Liver (tissue), 9 donors: ENCODE data around the gene SPAG8. TPM values are rescaled to one million over a fixed set of nuclear protein-coding genes. Genes with fewer than 3 reads are reported as not detected.

Experiments
- DNase-seq: peaks from one replicate; pipeline ENCODE4 v3.0.0-alpha.2; 2017; ENCODE audit warnings: low spot score
- H3K27ac ChIP-seq, 2 donors: one replicate each; pipeline ENCODE4 v1.7.0; 2013; ENCODE audit warnings: inconsistent platforms in 2 of 2, low read length in 2 of 2, control low read depth in 1 of 2, low read depth in 1 of 2, mild to moderate bottlenecking in 1 of 2
- H3K27me3 ChIP-seq, 4 donors: one replicate each; pipeline versions ENCODE4 v1.6.1 to v1.7.0; 2013; ENCODE audit warnings: low read length in 3 of 4, inconsistent platforms in 1 of 4, mild to moderate bottlenecking in 1 of 4, moderate library complexity in 1 of 4; ENCODE audit not compliant: control insufficient read depth in 4 of 4, insufficient read depth in 4 of 4
- H3K36me3 ChIP-seq, 4 donors: one replicate each; pipeline versions ENCODE4 v1.6.1 to v1.7.0; 2013; ENCODE audit warnings: low read length in 3 of 4, mild to moderate bottlenecking in 3 of 4, low read depth in 1 of 4, moderate library complexity in 1 of 4; ENCODE audit not compliant: control insufficient read depth in 4 of 4, insufficient read depth in 3 of 4
- H3K4me1 ChIP-seq, 4 donors: one replicate each; pipeline versions ENCODE4 v1.6.1 to v1.7.0; 2013; ENCODE audit warnings: low read length in 3 of 4, mild to moderate bottlenecking in 3 of 4, moderate library complexity in 1 of 4; ENCODE audit not compliant: control insufficient read depth in 4 of 4, insufficient read depth in 4 of 4
- H3K4me3 ChIP-seq, 3 donors: one replicate each; pipeline versions ENCODE4 v1.6.1 to v1.7.0; 2013; ENCODE audit warnings: low read length in 3 of 3, control low read depth in 1 of 3, low read depth in 1 of 3, mild to moderate bottlenecking in 1 of 3
- H3K9ac ChIP-seq, 2 donors: one replicate each; pipeline ENCODE4 v1.7.0; 2013; ENCODE audit warnings: low read length in 2 of 2, mild to moderate bottlenecking in 2 of 2, moderate library complexity in 2 of 2, control low read depth in 1 of 2, low read depth in 1 of 2
- H3K9me3 ChIP-seq, 4 donors: one replicate each; pipeline versions ENCODE4 v1.6.1 to v1.7.0; 2013; ENCODE audit warnings: low read length in 3 of 4; ENCODE audit not compliant: control insufficient read depth in 4 of 4
- ATF3 ChIP-seq: IDR thresholded peaks from 2 replicates; pipeline ENCODE4 v1.6.1; 2016; ENCODE audit warnings: antibody characterized with exemption
- CTCF ChIP-seq: fragments of 150-350 bp; IDR thresholded peaks from 2 replicates; pipeline ENCODE4 v1.5.1; 2017; ENCODE audit warnings: improper control_type of control experiment, low read depth, low read length; ENCODE audit not compliant: missing input control
- EGR1 ChIP-seq, 2 donors: IDR thresholded peaks; 2 replicates each; pipeline ENCODE4 v1.6.1; 2016 to 2018; ENCODE audit warnings: antibody characterized with exemption in 2 of 2, low read depth in 2 of 2
- FOXA1 ChIP-seq: IDR thresholded peaks from 2 replicates; pipeline ENCODE4 v1.6.1; 2016; ENCODE audit warnings: antibody characterized with exemption
- FOXA2 ChIP-seq: IDR thresholded peaks from 2 replicates; pipeline ENCODE4 v1.6.1; 2016; ENCODE audit warnings: antibody characterized with exemption
- GABPA ChIP-seq, 2 donors: IDR thresholded peaks in 1 of 2; conservative IDR thresholded peaks in 1 of 2; 2 replicates each; pipeline ENCODE4 v1.6.1; 2016; ENCODE audit warnings: antibody characterized with exemption in 2 of 2, mild to moderate bottlenecking in 1 of 2, moderate library complexity in 1 of 2
- HNF4G ChIP-seq: IDR thresholded peaks from 2 replicates; pipeline ENCODE4 v1.6.1; 2016; ENCODE audit warnings: antibody characterized with exemption
- JUND ChIP-seq, 2 donors: IDR thresholded peaks; 2 replicates each; pipeline ENCODE4 v1.6.1; 2016; ENCODE audit warnings: antibody characterized with exemption in 2 of 2
- MAX ChIP-seq: IDR thresholded peaks from 2 replicates; pipeline ENCODE4 v1.6.1; 2016; ENCODE audit warnings: antibody characterized with exemption
- NR2F2 ChIP-seq: IDR thresholded peaks from 2 replicates; pipeline ENCODE4 v1.6.1; 2016; ENCODE audit warnings: antibody characterized with exemption
- RAD21 ChIP-seq, 2 donors: IDR thresholded peaks; 2 replicates each; pipeline ENCODE4 v1.6.1; 2016; ENCODE audit warnings: antibody characterized with exemption in 2 of 2, mild to moderate bottlenecking in 2 of 2
- REST ChIP-seq: IDR thresholded peaks from 2 replicates; pipeline ENCODE4 v1.6.1; 2016; ENCODE audit warnings: antibody characterized with exemption, mild to moderate bottlenecking
- RXRA ChIP-seq, 2 donors: IDR thresholded peaks; 2 replicates each; pipeline ENCODE4 v1.6.1; 2017 to 2018; ENCODE audit warnings: antibody characterized with exemption in 2 of 2, mild to moderate bottlenecking in 1 of 2
- SP1 ChIP-seq: IDR thresholded peaks from 2 replicates; pipeline ENCODE4 v1.6.1; 2018; ENCODE audit warnings: antibody characterized with exemption, mild to moderate bottlenecking
- TAF1 ChIP-seq: conservative IDR thresholded peaks from 2 replicates; pipeline ENCODE4 v1.6.1; 2016; ENCODE audit warnings: antibody characterized with exemption, mild to moderate bottlenecking
- YY1 ChIP-seq: IDR thresholded peaks from 2 replicates; pipeline ENCODE4 v1.6.1; 2016; ENCODE audit warnings: antibody characterized with exemption, mild to moderate bottlenecking
- ZBTB33 ChIP-seq: IDR thresholded peaks from 2 replicates; pipeline ENCODE4 v1.6.1; 2016; ENCODE audit warnings: antibody characterized with exemption
- WGBS: extraction: QIAGEN DNeasy Blood & Tissue Kit; methylation state at CpG from one replicate; pipeline ENCODE4 v1.1.7; 2013; 5-methylcytosine and 5-hydroxymethylcytosine counted together
- polyA plus RNA-seq, 2 donors: library from polyadenylated mRNA; stranded (reverse) in 1 of 2; unstranded in 1 of 2; fragments of 200-250 nt in 1 of 2; fragments of >200 nt in 1 of 2; fragmentation: Nextera tagmentation in 1 of 2; extraction: Ambion mirVana in 1 of 2; gene quantifications; one replicate each; pipeline versions ENCODE4 v1.2.1 to v1.2.3, GENCODE V29; 2013 to 2015
- total RNA-seq, 2 donors: library from RNA; depleted of rRNA; stranded (reverse); fragments of >200 nt; gene quantifications; one replicate each; pipeline ENCODE4 v1.2.3, GENCODE V29; 2014
- donor health status: healthy.
- donor health status: healthy.
- donor health status: healthy.
- donor health status: healthy.
- donor health status: healthy.

The SPAG8 gene
- total and polyA plus RNA-seq, 4 donors: 0.14 to 0.56 (median 0.19) TPM

- TF ChIP-seq CTCF (no peak), RAD21 (IDR thresholded peaks at IDR 0.05) (no peak), RXRA (IDR thresholded peaks at IDR 0.05) (no peak), SP1 (no peak), MAX (no peak)
These were observed 20.8 kb upstream of the SPAG8 start (continued) for GRCh38 chr9:35832814-35833213.

GRCh38 chr9:35831040-35831439 lies 19.0 kb upstream of the SPAG8 start:
- Histone ChIP-seq H3K9ac (no peak overlapping the region), H3K4me3 (no peak overlapping the region), H3K27ac (no peak overlapping the region), H3K27me3 (no peaks in the 10 kb centered on the region), H3K9me3 (no peaks in the 10 kb centered on the region), H3K4me1 (peaks cover 15 to 43% (median 32%) of the 10 kb centered on the region in 4 donors), H3K36me3 (no peaks in the 10 kb centered on the region)
- TF ChIP-seq ATF3 (no peak), FOXA1 (no peak), JUND (IDR thresholded peaks at IDR 0.05) (no peak), YY1 (no peak), GABPA (IDR thresholded peaks at IDR 0.05 in 1 of 2, conservative IDR thresholded peaks at IDR 0.05 in 1 of 2) (no peak), HNF4G (no peak), ZBTB33 (no peak), TAF1 (no peak), SP1 (no peak), RXRA (IDR thresholded peaks at IDR 0.05) (no peak), RAD21 (IDR thresholded peaks at IDR 0.05) (no peak), CTCF (no peak), FOXA2 (no peak), EGR1 (IDR thresholded peaks at IDR 0.05; ENCODE audit: low read depth in 2 of 2) (no peak), MAX (no peak), REST (no peak), NR2F2 (no peak)
- WGBS: 88% methylated on average over 4 of the region's 4 CpGs
- no peak for DNase-seq
